PC-9 (cell line): ENCODE results near the gene UBE2C. TPM values are rescaled to one million over a fixed set of nuclear protein-coding genes. Genes with fewer than 3 reads are reported as not detected.

Experiments used
- BruUV-seq: library from RNA; stranded (reverse); fragments of 400-500 nt; replicated peaks from 2 replicates; lab custom pipeline; 2021; lab: Mats Ljungman, UMichigan
- CTCF ChIA-PET: fragments of 300-600 bp; sonication (Branson Sonifier 250); formaldehyde crosslinking; loops from one replicate; lab custom pipeline; 2022; ENCODE audit warnings: antibody characterized with exemption; lab: Charles Lee
- POLR2A ChIA-PET: fragments of 300-600 bp; sonication (Branson Sonifier 250); formaldehyde crosslinking; loops from one replicate; lab custom pipeline; 2022; ENCODE audit warnings: antibody characterized with exemption; ENCODE audit not compliant: unreplicated experiment; lab: Charles Lee
- DNase-seq, 2 experiments: peaks; one replicate each; pipeline versions ENCODE4 v3.0.0 to v3.0.0-alpha.2; 2015 to 2022; ENCODE audit warnings: mixed read lengths in 1 of 2
- H2AFZ ChIP-seq: fragments of 200-600 bp; sonication (generic); 2 replicates; pipeline ENCODE4 v1.8.1; 2017; ENCODE audit warnings: antibody characterized with exemption
- H3F3A ChIP-seq: fragments of 200-600 bp; sonication (generic); 2 replicates; pipeline ENCODE4 v1.8.1; 2017; ENCODE audit warnings: antibody characterized with exemption, mild to moderate bottlenecking, low read depth; ENCODE audit not compliant: insufficient read depth
- H3K27ac ChIP-seq: fragments of 200-600 bp; sonication (generic); 2 replicates; pipeline ENCODE4 v1.6.1; 2016; ENCODE audit warnings: mixed run types
- H3K27me3 ChIP-seq: fragments of 200-600 bp; sonication (generic); 2 replicates; pipeline ENCODE4 v1.6.1; 2016; ENCODE audit warnings: low read depth, mixed run types; ENCODE audit not compliant: insufficient read depth
- H3K36me3 ChIP-seq: fragments of 200-600 bp; sonication (generic); 2 replicates; pipeline ENCODE4 v1.6.1; 2016; ENCODE audit warnings: low read depth, mixed run types
- H3K4me1 ChIP-seq: fragments of 200-600 bp; sonication (generic); replicated peaks from 2 replicates; pipeline ENCODE4 v1.6.1; 2016; ENCODE audit warnings: mixed run types; ENCODE audit not compliant: insufficient read depth
- H3K4me2 ChIP-seq: fragments of 200-600 bp; sonication (generic); 2 replicates; pipeline ENCODE4 v1.6.1; 2017; ENCODE audit warnings: mixed run types
- H3K4me3 ChIP-seq: fragments of 200-600 bp; sonication (generic); 2 replicates; pipeline ENCODE4 v1.6.1; 2016; ENCODE audit warnings: mixed run types
- H3K79me2 ChIP-seq: fragments of 200-600 bp; sonication (generic); 2 replicates; pipeline ENCODE4 v1.6.1; 2017; ENCODE audit warnings: low read depth, mixed run types
- H3K9me2 ChIP-seq: fragments of 200-600 bp; sonication (generic); 2 replicates; pipeline ENCODE4 v1.8.1; 2017; ENCODE audit warnings: mild to moderate bottlenecking; ENCODE audit not compliant: insufficient read depth
- H3K9me3 ChIP-seq: fragments of 200-600 bp; sonication (generic); 2 replicates; pipeline ENCODE4 v1.8.1; 2016; ENCODE audit warnings: low read depth; ENCODE audit not compliant: insufficient read depth
- H4K20me1 ChIP-seq: fragments of 200-600 bp; sonication (generic); 2 replicates; pipeline ENCODE4 v1.8.1; 2017; ENCODE audit not compliant: insufficient read depth
- CTCF ChIP-seq: fragments of 200-600 bp; sonication (generic); conservative IDR thresholded peaks from 2 replicates; pipeline ENCODE4 v1.6.1; 2017; ENCODE audit warnings: mixed run types, antibody characterized with exemption, mild to moderate bottlenecking, moderate library complexity
- EZH2 ChIP-seq: fragments of 200-600 bp; sonication (generic); IDR thresholded peaks from 2 replicates; pipeline ENCODE4 v1.8.0; 2017; ENCODE audit warnings: antibody characterized with exemption, low read depth
- intact Hi-C: fragments of 100-400 bp; cut with micrococcal nuclease; formaldehyde crosslinking; loops from one replicate; pipeline ENCODE4 v1.10.0; 2022; ENCODE audit not compliant: unreplicated experiment
- total RNA-seq: library from RNA; stranded (reverse); gene quantifications from 2 replicates; pipeline ENCODE4 v1.2.3, GENCODE V29; 2021

The UBE2C gene
- total RNA-seq, 1 experiment from 2014 or later = 207 TPM

DNA sequence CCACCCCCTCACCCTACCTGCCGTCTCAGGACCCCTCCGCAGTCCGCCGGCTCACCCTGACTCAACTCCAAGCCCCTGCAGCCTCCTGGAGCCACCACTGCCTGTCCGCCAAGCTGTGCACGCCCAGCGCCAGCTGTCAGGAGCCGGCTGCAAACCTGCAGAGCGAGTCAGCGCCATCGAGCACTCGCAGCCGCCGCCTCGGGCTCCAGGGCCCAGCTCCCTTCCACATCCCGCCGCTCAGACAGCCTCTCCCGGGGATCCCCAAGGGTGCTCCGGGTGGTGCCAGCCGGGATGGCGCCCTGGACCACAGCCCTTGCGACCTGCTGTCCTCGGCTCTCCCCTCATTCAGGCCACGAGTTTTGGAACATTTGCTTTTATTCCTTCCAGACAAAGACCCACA lies 10.4 kb downstream of the UBE2C start:
- H3K4me1 ChIP-seq = peaks cover 27% of the 10 kb centered on the region
- H3K9me2 ChIP-seq = no peaks in the 10 kb centered on the region
- H3K9me3 ChIP-seq = no peaks in the 10 kb centered on the region
- no TSS peak for BruUV-seq
- H2AFZ ChIP-seq = no peak overlapping the region
- H4K20me1 ChIP-seq = no peaks in the 10 kb centered on the region
- no peaks in the 10 kb centered on the region for H3K79me2 ChIP-seq
- TF ChIP-seq EZH2 (no peak), CTCF (no peak)
- no peak overlapping the region for H3K27ac ChIP-seq
- intact Hi-C loops = no loop called here
- CTCF ChIA-PET = no interaction called here
- H3K36me3 ChIP-seq = no peaks in the 10 kb centered on the region
- POLR2A ChIA-PET = interaction anchor here (0.5 to 0.7 kb wide), 2 partner anchors 27 to 135 kb away, joined by 3 to 4 read pairs; no protein-coding TSS in a partner anchor
- peak; percentile 67 to 68 for DNase-seq
- H3K27me3 ChIP-seq = no peaks in the 10 kb centered on the region
- peak overlapping the region; percentile 76 for H3K4me2 ChIP-seq
- H3K4me3 ChIP-seq = no peak overlapping the region; the same call in 1 of the 2 replicates
- H3F3A ChIP-seq = peaks cover 42% of the 10 kb centered on the region

- no peaks in the 10 kb centered on the region for H4K20me1 ChIP-seq
- no peaks in the 10 kb centered on the region for H3K27me3 ChIP-seq
- peaks cover 28% of the 10 kb centered on the region; the same call in 1 of the 2 replicates for H3F3A ChIP-seq
- no peak overlapping the region for H3K4me3 ChIP-seq
- H3K27ac ChIP-seq = no peak overlapping the region
- ChIA-PET CTCF (no interaction called here), POLR2A (interaction anchor here (0.5 kb wide), 1 partner anchor 387 kb away, joined by 4 read pairs; no protein-coding TSS in a partner anchor)
- no peaks in the 10 kb centered on the region for H3K9me3 ChIP-seq
- no peaks in the 10 kb centered on the region for H3K79me2 ChIP-seq
- no peaks in the 10 kb centered on the region for H3K36me3 ChIP-seq
- no peak overlapping the region for H3K4me2 ChIP-seq
- peak; percentile 20 to 25 for DNase-seq
- TF ChIP-seq CTCF (0 out of 2 replicates have a peak, but pooled peaks have one; percentile 17), EZH2 (no peak)
- BruUV-seq = no TSS peak
- intact Hi-C loops = no loop called here
- peaks cover 16% of the 10 kb centered on the region for H3K4me1 ChIP-seq
- no peaks in the 10 kb centered on the region for H3K9me2 ChIP-seq
- no peak overlapping the region for H2AFZ ChIP-seq
Observed at GRCh38 chr20:45823949-45824835, 11.7 kb downstream of the UBE2C start.

DNA sequence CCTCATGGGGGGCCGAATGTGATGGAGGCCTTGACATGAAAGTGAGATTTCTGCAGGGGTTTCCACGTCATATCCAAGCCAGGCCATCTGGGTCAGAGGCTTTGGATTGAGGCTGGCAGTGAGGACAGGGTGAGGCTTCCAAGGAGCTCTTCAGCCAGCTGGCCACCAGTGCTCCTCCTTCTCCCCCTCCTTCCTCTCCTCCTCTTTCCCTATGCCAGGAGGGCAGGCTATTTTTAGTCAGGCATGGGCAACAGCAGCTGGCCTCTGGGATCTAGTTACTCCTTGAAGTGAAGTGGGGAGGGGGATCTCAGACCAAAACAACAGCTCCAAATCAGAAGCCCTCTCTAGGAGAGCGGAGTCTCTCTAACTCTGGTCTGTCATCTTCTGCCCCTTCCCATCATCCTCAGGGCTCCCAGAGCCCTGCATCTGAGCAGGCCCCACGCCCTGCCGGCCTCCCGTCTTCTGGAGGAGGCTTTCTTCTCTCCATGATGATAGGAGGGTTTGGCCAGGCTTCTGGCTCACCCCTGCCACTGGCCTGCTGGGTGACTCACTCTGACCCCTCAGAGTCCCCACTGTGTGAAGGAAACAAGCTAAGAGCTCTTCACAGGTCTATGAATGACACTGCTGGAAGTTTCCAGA lies 14.1 kb downstream of the UBE2C start:
- no peak overlapping the region for H2AFZ ChIP-seq
- no peaks in the 10 kb centered on the region for H3K27me3 ChIP-seq
- no TSS peak for BruUV-seq

More for the DNA sequence above, 14.1 kb downstream of the UBE2C start:
- POLR2A ChIA-PET = interaction anchor here (0.5 to 0.7 kb wide), 2 partner anchors 40 to 41 kb away, joined by 3 to 11 read pairs; no protein-coding TSS in a partner anchor
- Histone ChIP-seq H3K79me2 (no peaks in the 10 kb centered on the region), H3K27ac (no peak overlapping the region), H3K36me3 (no peaks in the 10 kb centered on the region), H3K4me3 (no peak overlapping the region), H3F3A (peaks cover 21% of the 10 kb centered on the region; the same call in 1 of the 2 replicates), H3K4me1 (peaks cover 16% of the 10 kb centered on the region), H3K9me3 (no peaks in the 10 kb centered on the region), H3K9me2 (no peaks in the 10 kb centered on the region), H4K20me1 (no peaks in the 10 kb centered on the region), H3K4me2 (no peak overlapping the region)
- no peak for DNase-seq
- intact Hi-C loops = no loop called here
- TF ChIP-seq EZH2 = no peak
- no peak for TF ChIP-seq CTCF
- CTCF ChIA-PET = no interaction called here
